ENCODE measurements around the gene LTBP3.

GRCh38 chr11:65554842-65555430 is 3.2 kb downstream of the LTBP3 start:
- TF ChIP-seq POLR2AphosphoS5 (IDR thresholded peaks at IDR 0.05; ENCODE audit: low read depth, low read length) (no peak), POLR2A (IDR thresholded peaks at IDR 0.05; ENCODE audit: low read depth, low read length) (no peak), TAF1 (IDR thresholded peaks at IDR 0.05; ENCODE audit: borderline replicate concordance, low read depth, low read length) (no peak)

Data from GM12892 (cell line).